ENCODE results near the gene MAB21L4. TPM values are rescaled to one million over a fixed set of nuclear protein-coding genes. Genes with fewer than 3 reads are reported as not detected.

The MAB21L4 gene
- total RNA-seq, 1 experiment from 2014 or later = 0.15 TPM

DNA sequence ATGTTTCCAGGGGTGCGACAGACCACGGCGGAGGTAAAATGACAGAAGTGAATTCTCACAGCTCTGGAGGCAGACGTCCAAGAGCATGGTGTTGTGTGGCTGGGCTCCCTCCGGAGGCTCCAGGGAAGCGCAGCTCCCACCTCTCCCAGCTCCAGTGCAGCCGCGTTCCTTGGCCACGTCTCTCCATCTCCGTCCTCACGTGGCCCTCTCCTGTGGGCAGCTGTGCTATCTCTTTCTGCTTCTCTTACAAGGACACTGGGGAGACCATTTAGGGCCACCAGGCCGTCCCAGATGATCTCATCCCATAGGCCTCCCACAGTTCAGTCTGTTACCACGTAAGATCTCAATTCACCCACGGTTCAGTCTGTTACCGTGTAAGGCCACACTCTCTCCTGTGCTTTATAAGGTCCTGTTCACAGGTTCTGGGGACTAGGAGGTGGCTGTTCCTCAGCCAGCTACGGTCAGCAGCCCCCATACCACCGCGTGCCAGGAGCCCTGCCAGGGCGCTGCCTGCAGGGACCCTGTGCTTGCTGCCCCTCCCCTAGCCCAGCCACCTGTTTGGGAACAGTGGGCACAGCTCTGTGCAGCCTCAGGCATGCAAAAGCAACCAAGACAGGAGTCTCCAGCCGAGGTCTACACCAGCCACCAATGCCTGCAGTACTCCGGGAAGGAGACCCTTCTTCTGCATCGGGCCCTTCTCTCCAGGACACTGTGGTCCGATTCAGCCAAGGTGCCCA, 2.9 kb upstream of the MAB21L4 start:
- DNase-seq = no peak
- peaks cover 7 to 16% of the 10 kb centered on the region in 2 experiments for H3K4me1 Mint-ChIP-seq
- WGBS (ENCODE audit: extremely low coverage, insufficient read length, low lambda C conversion rate) = no CpG with 5 or more reads among the region's 23 CpGs
- Histone ChIP-seq H4K91ac (ENCODE audit: insufficient read length, low read depth, low read length) (no peak overlapping the region), H3K23me2 (ENCODE audit: insufficient read length, low read depth, low read length, poor library complexity, severe bottlenecking) (no peaks in the 10 kb centered on the region), H4K5ac (ENCODE audit: insufficient read length, low read depth, low read length) (no peak overlapping the region), H3K9me3 (ENCODE audit: control insufficient read depth, low read depth, low read length) (no peaks in the 10 kb centered on the region), H3K4ac (ENCODE audit: low read depth, low read length) (no peak overlapping the region), H3K79me2 (ENCODE audit: insufficient read depth, low read length) (no peaks in the 10 kb centered on the region), H2BK120ac (ENCODE audit: low read depth, low read length, poor library complexity, severe bottlenecking) (no peak overlapping the region), H3K4me1 (ENCODE audit: insufficient read depth, low read length) (no peaks in the 10 kb centered on the region), H3K79me1 (ENCODE audit: insufficient read depth, low read depth, low read length, poor library complexity, severe bottlenecking) (no peaks in the 10 kb centered on the region), H3K27me3 (ENCODE audit: insufficient read depth, low read length) (no peaks in the 10 kb centered on the region), H2BK12ac (ENCODE audit: insufficient read length, low read depth, low read length) (no peak overlapping the region), H3K18ac (ENCODE audit: insufficient read length, low read depth, low read length) (no peak overlapping the region), H3K27ac (ENCODE audit: insufficient read length, low read depth, low read length) (no peak overlapping the region), H2AK5ac (ENCODE audit: insufficient read length, low read length) (no peak overlapping the region), H2BK5ac (ENCODE audit: insufficient read length, low read length) (no peak overlapping the region), H3K4me2 (ENCODE audit: insufficient read depth, insufficient read length, low read length) (no peak overlapping the region), H3K14ac (ENCODE audit: insufficient read depth, low read length) (no peak overlapping the region; the same call in 1 of the 2 replicates), H3K56ac (ENCODE audit: insufficient read length, low read depth, low read length) (no peak overlapping the region), H2BK20ac (ENCODE audit: low read depth, low read length, poor library complexity, severe bottlenecking) (no peak overlapping the region), H3T11ph (ENCODE audit: low read length) (no peak overlapping the region), H3K9ac (ENCODE audit: extremely low read depth, insufficient read length, low read length) (no peak overlapping the region), H2BK15ac (ENCODE audit: low read depth, low read length) (no peak overlapping the region), H3K23ac (ENCODE audit: insufficient read length, low read depth, low read length) (no peak overlapping the region), H4K20me1 (ENCODE audit: control insufficient read depth, insufficient read depth, insufficient read length) (no peaks in the 10 kb centered on the region), H4K8ac (replicated peaks; ENCODE audit: insufficient read length, low read depth, low read length) (no peak overlapping the region), H2AFZ (ENCODE audit: low read length) (no peak overlapping the region)
- TF ChIP-seq, protein P1, sequence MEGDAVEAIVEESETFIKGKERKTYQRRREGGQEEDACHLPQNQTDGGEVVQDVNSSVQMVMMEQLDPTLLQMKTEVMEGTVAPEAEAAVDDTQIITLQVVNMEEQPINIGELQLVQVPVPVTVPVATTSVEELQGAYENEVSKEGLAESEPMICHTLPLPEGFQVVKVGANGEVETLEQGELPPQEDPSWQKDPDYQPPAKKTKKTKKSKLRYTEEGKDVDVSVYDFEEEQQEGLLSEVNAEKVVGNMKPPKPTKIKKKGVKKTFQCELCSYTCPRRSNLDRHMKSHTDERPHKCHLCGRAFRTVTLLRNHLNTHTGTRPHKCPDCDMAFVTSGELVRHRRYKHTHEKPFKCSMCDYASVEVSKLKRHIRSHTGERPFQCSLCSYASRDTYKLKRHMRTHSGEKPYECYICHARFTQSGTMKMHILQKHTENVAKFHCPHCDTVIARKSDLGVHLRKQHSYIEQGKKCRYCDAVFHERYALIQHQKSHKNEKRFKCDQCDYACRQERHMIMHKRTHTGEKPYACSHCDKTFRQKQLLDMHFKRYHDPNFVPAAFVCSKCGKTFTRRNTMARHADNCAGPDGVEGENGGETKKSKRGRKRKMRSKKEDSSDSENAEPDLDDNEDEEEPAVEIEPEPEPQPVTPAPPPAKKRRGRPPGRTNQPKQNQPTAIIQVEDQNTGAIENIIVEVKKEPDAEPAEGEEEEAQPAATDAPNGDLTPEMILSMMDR (conservative IDR thresholded peaks at IDR 0.05) = no peak
- H3K27me3 Mint-ChIP-seq (ENCODE audit: low read depth) = peaks cover 8% of the 10 kb centered on the region
- 0 out of 7 replicates have a peak overlapping the region, but pooled peaks of 1 of the 3 experiments have one; percentile 27 for H3K27ac Mint-ChIP-seq
- H3K9me3 Mint-ChIP-seq = peaks cover 12% of the 10 kb centered on the region in 2 experiments
- H3K4me3 Mint-ChIP-seq = no peak overlapping the region
- H3K36me3 Mint-ChIP-seq (ENCODE audit: insufficient read depth in 1 of 3, low read depth in 3 of 3) = peaks cover 3 to 10% (median 5%) of the 10 kb centered on the region in 3 experiments; a peak in 5 of 7 replicates

Measured in H9 (cell line).